Measurements from ENCODE around the gene NAALADL2. TPM values are rescaled to one million over a fixed set of nuclear protein-coding genes. Genes with fewer than 3 reads are reported as not detected.

NAALADL2 gene
- total RNA-seq, 1 experiment from 2014 or later, result 2.7 TPM

DNA sequence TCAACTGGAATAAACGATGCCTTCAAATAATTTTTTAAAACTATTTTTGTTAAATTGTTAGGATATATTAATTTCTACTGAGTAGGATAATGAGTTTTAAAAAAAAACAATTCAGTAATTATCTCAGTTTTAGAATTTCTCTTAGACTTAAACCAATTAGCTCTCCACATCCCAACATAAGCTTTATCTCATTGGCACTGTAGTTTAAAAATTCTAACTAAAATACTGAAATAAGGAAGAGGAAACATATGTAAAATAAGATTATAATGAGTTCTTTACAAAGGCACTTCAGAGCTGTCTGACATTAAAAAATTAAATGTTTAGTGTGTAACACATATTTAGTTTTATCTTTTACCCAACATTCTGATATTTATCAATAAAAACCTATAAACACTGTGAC, 558.3 kb downstream of the NAALADL2 start:
- intact Hi-C loops (cut with micrococcal nuclease; ENCODE audit: unreplicated experiment), result no loop called here
- no peaks in the 10 kb centered on the region for H3K9me3 ChIP-seq (ENCODE audit: control insufficient read depth, insufficient read depth, low read depth, low read length)
- POLR2A ChIA-PET, result no interaction called here

DNA sequence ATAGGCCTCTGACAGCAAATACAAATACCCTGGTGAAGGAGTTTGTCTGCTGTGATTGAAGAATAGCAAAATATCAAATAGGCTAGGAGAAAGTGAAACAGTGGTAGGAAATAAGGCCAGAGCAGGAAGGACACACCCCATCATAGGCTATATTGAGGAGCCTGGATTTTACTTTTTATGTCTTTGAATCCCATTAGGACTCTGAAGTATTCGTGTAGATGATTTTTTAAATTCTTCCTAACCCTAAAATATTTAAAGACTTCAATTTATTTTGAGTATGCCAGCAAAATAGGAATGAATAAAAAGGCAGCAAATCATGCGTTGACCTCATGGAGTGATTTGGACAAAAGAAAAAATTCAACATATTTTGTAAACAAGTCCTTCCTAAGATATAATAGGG, 562.8 kb downstream of the NAALADL2 start:
- Histone ChIP-seq H3K4me1 (ENCODE audit: control insufficient read depth, insufficient read depth, low read length) (no peaks in the 10 kb centered on the region), H3K9me3 (ENCODE audit: control insufficient read depth, insufficient read depth, low read depth, low read length) (no peaks in the 10 kb centered on the region), H3K27ac (ENCODE audit: low read length) (no peak overlapping the region), H3K4me3 (ENCODE audit: low read depth in 2 of 2, low read length in 2 of 2) (no peak overlapping the region), H3K27me3 (ENCODE audit: control insufficient read depth, insufficient read depth, low read length) (no peaks in the 10 kb centered on the region), H3K36me3 (ENCODE audit: control insufficient read depth, insufficient read depth, low read length) (no peaks in the 10 kb centered on the region)
- TF ChIP-seq POLR2AphosphoS5 (IDR thresholded peaks at IDR 0.05; ENCODE audit: low read depth, low read length), result no peak
- TF ChIP-seq TCF7L2 (IDR thresholded peaks at IDR 0.05; ENCODE audit: low read depth, low read length), result no peak
- TF ChIP-seq REST (IDR thresholded peaks at IDR 0.05; ENCODE audit: insufficient read depth in 1 of 2, low read depth in 2 of 2, low read length in 1 of 2), result no peak
- no peak for TF ChIP-seq SIN3A (IDR thresholded peaks at IDR 0.05; ENCODE audit: borderline replicate concordance, insufficient read depth, low read depth, low read length)
- TF ChIP-seq, protein P1, sequence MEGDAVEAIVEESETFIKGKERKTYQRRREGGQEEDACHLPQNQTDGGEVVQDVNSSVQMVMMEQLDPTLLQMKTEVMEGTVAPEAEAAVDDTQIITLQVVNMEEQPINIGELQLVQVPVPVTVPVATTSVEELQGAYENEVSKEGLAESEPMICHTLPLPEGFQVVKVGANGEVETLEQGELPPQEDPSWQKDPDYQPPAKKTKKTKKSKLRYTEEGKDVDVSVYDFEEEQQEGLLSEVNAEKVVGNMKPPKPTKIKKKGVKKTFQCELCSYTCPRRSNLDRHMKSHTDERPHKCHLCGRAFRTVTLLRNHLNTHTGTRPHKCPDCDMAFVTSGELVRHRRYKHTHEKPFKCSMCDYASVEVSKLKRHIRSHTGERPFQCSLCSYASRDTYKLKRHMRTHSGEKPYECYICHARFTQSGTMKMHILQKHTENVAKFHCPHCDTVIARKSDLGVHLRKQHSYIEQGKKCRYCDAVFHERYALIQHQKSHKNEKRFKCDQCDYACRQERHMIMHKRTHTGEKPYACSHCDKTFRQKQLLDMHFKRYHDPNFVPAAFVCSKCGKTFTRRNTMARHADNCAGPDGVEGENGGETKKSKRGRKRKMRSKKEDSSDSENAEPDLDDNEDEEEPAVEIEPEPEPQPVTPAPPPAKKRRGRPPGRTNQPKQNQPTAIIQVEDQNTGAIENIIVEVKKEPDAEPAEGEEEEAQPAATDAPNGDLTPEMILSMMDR (IDR thresholded peaks at IDR 0.05), result no peak
- no TSS peak for BruUV-seq (replicated peaks)
- intact Hi-C loops (cut with micrococcal nuclease; ENCODE audit: unreplicated experiment), result no loop called here
- in situ Hi-C loops (cut with HindIII; ENCODE audit: low pct_unique_long_range_greater_than_20kb, low sequenced_read_pairs), result no loop called here
- DNase-seq (ENCODE audit: low read depth, low spot score), result no peak
- no peak for ATAC-seq
- ChIA-PET POLR2A (no interaction called here), CTCF (no interaction called here)

More for the DNA sequence above, 558.3 kb downstream of the NAALADL2 start:
- no peak for DNase-seq (ENCODE audit: low read depth, low spot score)
- H3K27ac ChIP-seq (ENCODE audit: low read length), result no peak overlapping the region
- H3K36me3 ChIP-seq (ENCODE audit: control insufficient read depth, insufficient read depth, low read length), result no peaks in the 10 kb centered on the region
- H3K4me1 ChIP-seq (ENCODE audit: control insufficient read depth, insufficient read depth, low read length), result no peaks in the 10 kb centered on the region
- no peaks in the 10 kb centered on the region for H3K27me3 ChIP-seq (ENCODE audit: control insufficient read depth, insufficient read depth, low read length)
- H3K4me3 ChIP-seq (ENCODE audit: low read depth in 2 of 2, low read length in 2 of 2), result no peak overlapping the region
- CTCF ChIA-PET, result no interaction called here
- no peak for ATAC-seq
- in situ Hi-C loops (cut with HindIII; ENCODE audit: low pct_unique_long_range_greater_than_20kb, low sequenced_read_pairs), result no loop called here
- TF ChIP-seq, protein P1 (IDR thresholded peaks at IDR 0.05), result no peak
- no peak for TF ChIP-seq SIN3A (IDR thresholded peaks at IDR 0.05; ENCODE audit: borderline replicate concordance, insufficient read depth, low read depth, low read length)
- no peak for TF ChIP-seq TCF7L2 (IDR thresholded peaks at IDR 0.05; ENCODE audit: low read depth, low read length)
- TF ChIP-seq POLR2AphosphoS5 (IDR thresholded peaks at IDR 0.05; ENCODE audit: low read depth, low read length), result no peak
- no peak for TF ChIP-seq REST (IDR thresholded peaks at IDR 0.05; ENCODE audit: insufficient read depth in 1 of 2, low read depth in 2 of 2, low read length in 1 of 2)
- no TSS peak for BruUV-seq (replicated peaks)
